ENCODE results near the gene ADAMTS12. TPM values are rescaled to one million over a fixed set of nuclear protein-coding genes. Genes with fewer than 3 reads are reported as not detected.

The ADAMTS12 gene
- total and polyA plus RNA-seq, 9 of the 15 experiments (the other 6 are each of a cell fraction or from before 2014, with no cell fraction given): 0.11 TPM; not detected in 8

- TF ChIP-seq ZMIZ1 (IDR thresholded peaks at IDR 0.05; ENCODE audit: low read depth in 2 of 2, low read length in 2 of 2): no peak
- no peak for TF ChIP-seq THRAP3 (IDR thresholded peaks at IDR 0.05; ENCODE audit: borderline replicate concordance)
- no peak for TF ChIP-seq ZNF717 (CRISPR knock-in tag; IDR thresholded peaks at IDR 0.05)
- no peak for TF ChIP-seq ZNF263 (CRISPR knock-in tag; IDR thresholded peaks at IDR 0.05; ENCODE audit: borderline replicate concordance)
Observed at GRCh38 chr5:33855396-33855795, 36.4 kb downstream of the ADAMTS12 start (continued).

- ATAC-seq (no peak), DNase-seq (ENCODE audit: extremely low read depth in 1 of 4, low spot score in 3 of 4) (no peak), FAIRE-seq (no peak)
- no peak overlapping the region for H3K9ac ChIP-seq (ENCODE audit: insufficient read depth in 1 of 2, low read depth in 2 of 2, low read length in 2 of 2)
- H3K79me2 ChIP-seq (ENCODE audit: control insufficient read depth, insufficient read depth, low read length): no peaks in the 10 kb centered on the region
- in situ Hi-C loops (cut with MboI): no loop called here
- no peaks in the 10 kb centered on the region for H3K4me1 ChIP-seq (replicated peaks in 1 of 2; ENCODE audit: control insufficient read depth in 2 of 2, insufficient read depth in 2 of 2, low read length in 2 of 2)
- no peak overlapping the region for H3K4me3 ChIP-seq
- POLR2A ChIA-PET: no interaction called here
- no peak overlapping the region for H3K27ac ChIP-seq (ENCODE audit: extremely low read depth, low read depth, low read length)
- no peaks in the 10 kb centered on the region for H3K9me3 ChIP-seq (replicated peaks; ENCODE audit: control insufficient read depth, insufficient read depth, low read depth, low read length)
- H3K4me2 ChIP-seq (ENCODE audit: insufficient read depth, low read length): no peak overlapping the region
- WGBS (ENCODE audit: insufficient coverage, low coverage, missing lambda C conversion rate): 0% methylated on average over 4 of the region's 4 CpGs
- intact Hi-C loops (cut with micrococcal nuclease): no loop called here
- H3K27me3 ChIP-seq (ENCODE audit: control insufficient read depth in 2 of 2, insufficient read depth in 2 of 2, low read length in 2 of 2): no peaks in the 10 kb centered on the region; a peak in 1 of 5 replicates
- no peaks in the 10 kb centered on the region for H3K36me3 ChIP-seq (ENCODE audit: control insufficient read depth, insufficient read depth, low read length)
- no peaks in the 10 kb centered on the region for H3K9me1 ChIP-seq (ENCODE audit: control insufficient read depth, insufficient read depth, low read length)
- no peaks in the 10 kb centered on the region for H4K20me1 ChIP-seq (replicated peaks; ENCODE audit: control insufficient read depth, insufficient read depth, low read length)
- CTCF ChIA-PET (ENCODE audit: low intra/inter-chr PET ratio): no interaction called here
- H2AFZ ChIP-seq (ENCODE audit: low read depth, low read length): no peak overlapping the region
- BruUV-seq (replicated peaks): no TSS peak
- no peak for TF ChIP-seq ZNF717 (CRISPR knock-in tag; IDR thresholded peaks at IDR 0.05)
- no peak for TF ChIP-seq ZFPM2 (CRISPR knock-in tag; IDR thresholded peaks at IDR 0.05)
- no peak for TF ChIP-seq ZNF785 (CRISPR knock-in tag; IDR thresholded peaks at IDR 0.05)
- no peak for TF ChIP-seq RAD21 (CRISPR knock-in tag; conservative IDR thresholded peaks at IDR 0.05 in 1 of 2, IDR thresholded peaks at IDR 0.05 in 1 of 2)
- no peak for TF ChIP-seq CREB3 (tag; conservative IDR thresholded peaks at IDR 0.05; ENCODE audit: low read depth)
- no peak for TF ChIP-seq ZNF143 (CRISPR knock-in tag; IDR thresholded peaks at IDR 0.05)
Observed at GRCh38 chr5:33854733-33855151, 37.0 kb downstream of the ADAMTS12 start.
